ENCODE data around the gene SLC44A5. TPM values are rescaled to one million over a fixed set of nuclear protein-coding genes. Genes with fewer than 3 reads are reported as not detected.

The SLC44A5 gene
- total and polyA plus RNA-seq, 4 donors, result 0.13 to 1.1 (median 0.22) TPM

DNA sequence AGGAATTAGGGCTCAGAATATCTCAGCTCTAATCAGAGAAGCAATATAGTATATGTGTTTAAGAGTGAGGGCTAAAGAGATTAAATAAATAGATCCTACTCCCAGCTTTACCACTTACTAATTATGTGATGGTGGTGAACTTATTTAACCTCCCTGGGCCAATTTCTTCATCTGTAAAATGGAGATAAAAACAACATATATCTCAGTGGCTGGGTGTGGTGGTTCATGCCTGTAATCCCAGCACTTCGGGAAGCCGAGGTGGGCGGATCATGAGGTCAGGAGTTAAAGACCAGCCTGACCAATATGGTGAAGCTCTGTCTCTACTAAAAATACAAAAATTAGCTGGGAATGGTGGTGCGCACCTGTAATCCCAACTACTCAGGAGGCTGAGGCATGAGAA lies 135.2 kb downstream of the SLC44A5 start:
- TF ChIP-seq NR2F2 (IDR thresholded peaks at IDR 0.05) (no peak), TAF1 (conservative IDR thresholded peaks at IDR 0.05) (no peak), SP1 (IDR thresholded peaks at IDR 0.05) (no peak), FOXA2 (IDR thresholded peaks at IDR 0.05) (no peak), HNF4A (conservative IDR thresholded peaks at IDR 0.05) (no peak), JUND (IDR thresholded peaks at IDR 0.05) (no peak), FOXA1 (IDR thresholded peaks at IDR 0.05) (no peak), HNF4G (IDR thresholded peaks at IDR 0.05) (no peak), RAD21 (IDR thresholded peaks at IDR 0.05) (no peak), GABPA (IDR thresholded peaks at IDR 0.05 in 1 of 2, conservative IDR thresholded peaks at IDR 0.05 in 1 of 2) (no peak), RXRA (IDR thresholded peaks at IDR 0.05) (no peak)
- TF ChIP-seq, protein P1, sequence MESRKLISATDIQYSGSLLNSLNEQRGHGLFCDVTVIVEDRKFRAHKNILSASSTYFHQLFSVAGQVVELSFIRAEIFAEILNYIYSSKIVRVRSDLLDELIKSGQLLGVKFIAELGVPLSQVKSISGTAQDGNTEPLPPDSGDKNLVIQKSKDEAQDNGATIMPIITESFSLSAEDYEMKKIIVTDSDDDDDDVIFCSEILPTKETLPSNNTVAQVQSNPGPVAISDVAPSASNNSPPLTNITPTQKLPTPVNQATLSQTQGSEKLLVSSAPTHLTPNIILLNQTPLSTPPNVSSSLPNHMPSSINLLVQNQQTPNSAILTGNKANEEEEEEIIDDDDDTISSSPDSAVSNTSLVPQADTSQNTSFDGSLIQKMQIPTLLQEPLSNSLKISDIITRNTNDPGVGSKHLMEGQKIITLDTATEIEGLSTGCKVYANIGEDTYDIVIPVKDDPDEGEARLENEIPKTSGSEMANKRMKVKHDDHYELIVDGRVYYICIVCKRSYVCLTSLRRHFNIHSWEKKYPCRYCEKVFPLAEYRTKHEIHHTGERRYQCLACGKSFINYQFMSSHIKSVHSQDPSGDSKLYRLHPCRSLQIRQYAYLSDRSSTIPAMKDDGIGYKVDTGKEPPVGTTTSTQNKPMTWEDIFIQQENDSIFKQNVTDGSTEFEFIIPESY (IDR thresholded peaks at IDR 0.05), result no peak
- TF ChIP-seq, protein P2, sequence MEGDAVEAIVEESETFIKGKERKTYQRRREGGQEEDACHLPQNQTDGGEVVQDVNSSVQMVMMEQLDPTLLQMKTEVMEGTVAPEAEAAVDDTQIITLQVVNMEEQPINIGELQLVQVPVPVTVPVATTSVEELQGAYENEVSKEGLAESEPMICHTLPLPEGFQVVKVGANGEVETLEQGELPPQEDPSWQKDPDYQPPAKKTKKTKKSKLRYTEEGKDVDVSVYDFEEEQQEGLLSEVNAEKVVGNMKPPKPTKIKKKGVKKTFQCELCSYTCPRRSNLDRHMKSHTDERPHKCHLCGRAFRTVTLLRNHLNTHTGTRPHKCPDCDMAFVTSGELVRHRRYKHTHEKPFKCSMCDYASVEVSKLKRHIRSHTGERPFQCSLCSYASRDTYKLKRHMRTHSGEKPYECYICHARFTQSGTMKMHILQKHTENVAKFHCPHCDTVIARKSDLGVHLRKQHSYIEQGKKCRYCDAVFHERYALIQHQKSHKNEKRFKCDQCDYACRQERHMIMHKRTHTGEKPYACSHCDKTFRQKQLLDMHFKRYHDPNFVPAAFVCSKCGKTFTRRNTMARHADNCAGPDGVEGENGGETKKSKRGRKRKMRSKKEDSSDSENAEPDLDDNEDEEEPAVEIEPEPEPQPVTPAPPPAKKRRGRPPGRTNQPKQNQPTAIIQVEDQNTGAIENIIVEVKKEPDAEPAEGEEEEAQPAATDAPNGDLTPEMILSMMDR (IDR thresholded peaks at IDR 0.05; ENCODE audit: low read depth, low read length, missing input control), result no peak
- TF ChIP-seq, protein P3, sequence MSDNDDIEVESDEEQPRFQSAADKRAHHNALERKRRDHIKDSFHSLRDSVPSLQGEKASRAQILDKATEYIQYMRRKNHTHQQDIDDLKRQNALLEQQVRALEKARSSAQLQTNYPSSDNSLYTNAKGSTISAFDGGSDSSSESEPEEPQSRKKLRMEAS (IDR thresholded peaks at IDR 0.05), result no peak
- H3K4me1 ChIP-seq (ENCODE audit: control insufficient read depth in 4 of 4, insufficient read depth in 4 of 4, low read length in 3 of 4), result no peaks in the 10 kb centered on the region
- no peak overlapping the region for H3K9ac ChIP-seq (ENCODE audit: low read depth in 1 of 2, low read length in 2 of 2)
- no peaks in the 10 kb centered on the region for H3K27me3 ChIP-seq (ENCODE audit: control insufficient read depth in 4 of 4, insufficient read depth in 4 of 4, low read length in 3 of 4)
- 93% methylated on average over 4 of the region's 4 CpGs for WGBS
- no peaks in the 10 kb centered on the region for H3K9me3 ChIP-seq (ENCODE audit: control insufficient read depth in 4 of 4, low read length in 3 of 4)
- H3K36me3 ChIP-seq (ENCODE audit: control insufficient read depth in 4 of 4, insufficient read depth in 3 of 4, low read depth in 1 of 4, low read length in 3 of 4), result no peaks in the 10 kb centered on the region
- DNase-seq (ENCODE audit: low spot score), result no peak
- no peak overlapping the region for H3K27ac ChIP-seq (ENCODE audit: low read depth in 1 of 2, low read length in 2 of 2)
- H3K4me3 ChIP-seq (ENCODE audit: low read depth in 1 of 3, low read length in 3 of 3), result no peak overlapping the region

DNA sequence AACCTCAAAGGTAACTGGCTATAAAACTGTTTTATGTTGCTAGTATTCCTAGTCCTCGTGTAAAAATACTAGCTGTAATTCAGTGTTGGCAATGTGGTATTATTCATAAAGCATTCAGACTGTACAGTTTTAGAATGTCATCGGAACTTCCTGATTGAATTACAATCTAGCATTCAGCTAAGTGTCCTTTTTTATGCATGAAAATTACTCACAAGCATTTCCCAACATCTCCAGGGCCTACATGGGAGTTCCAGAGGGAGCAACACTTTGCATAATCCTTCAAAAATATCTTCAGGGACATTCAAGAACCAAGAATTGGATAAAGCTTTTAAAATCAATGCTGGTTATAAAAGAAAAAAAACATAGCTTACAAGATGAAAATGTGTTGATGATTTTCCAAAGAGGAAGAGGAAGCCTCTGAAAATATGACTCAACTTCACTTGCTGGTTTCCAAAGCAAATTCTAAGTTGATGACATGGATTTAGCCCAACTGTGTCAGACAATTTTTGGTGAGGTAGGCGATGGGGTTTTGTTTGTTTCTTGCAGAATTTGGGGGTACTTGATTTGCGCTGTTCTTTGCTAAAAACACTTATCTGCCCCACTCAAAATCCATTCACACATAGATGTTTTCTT lies 137.8 kb downstream of the SLC44A5 start:
- no peak for DNase-seq (ENCODE audit: low spot score)
- TF ChIP-seq, protein P3 (IDR thresholded peaks at IDR 0.05), result no peak
- no peak for TF ChIP-seq TAF1 (conservative IDR thresholded peaks at IDR 0.05)
- no peak overlapping the region for H3K27ac ChIP-seq (ENCODE audit: low read depth in 1 of 2, low read length in 2 of 2)
- H3K27me3 ChIP-seq (ENCODE audit: control insufficient read depth in 4 of 4, insufficient read depth in 4 of 4, low read length in 3 of 4), result no peaks in the 10 kb centered on the region
- H3K36me3 ChIP-seq (ENCODE audit: control insufficient read depth in 4 of 4, insufficient read depth in 3 of 4, low read depth in 1 of 4, low read length in 3 of 4), result no peaks in the 10 kb centered on the region
- H3K4me1 ChIP-seq (ENCODE audit: control insufficient read depth in 4 of 4, insufficient read depth in 4 of 4, low read length in 3 of 4), result no peaks in the 10 kb centered on the region
- 61% methylated on average over 4 of the region's 4 CpGs for WGBS
- no peak overlapping the region for H3K9ac ChIP-seq (ENCODE audit: low read depth in 1 of 2, low read length in 2 of 2)
- no peak overlapping the region for H3K4me3 ChIP-seq (ENCODE audit: low read depth in 1 of 3, low read length in 3 of 3)
- no peaks in the 10 kb centered on the region for H3K9me3 ChIP-seq (ENCODE audit: control insufficient read depth in 4 of 4, low read length in 3 of 4)
